H9 (cell line): ENCODE data around the gene CARD6. TPM values are rescaled to one million over a fixed set of nuclear protein-coding genes. Genes with fewer than 3 reads are reported as not detected.

ENCODE experiments used
- DNase-seq: peaks from one replicate; pipeline ENCODE4 v3.0.0-alpha.2; 2017
- H2AFZ ChIP-seq: one replicate; pipeline ENCODE4 v1.6.1; 2013; ENCODE audit warnings: mild to moderate bottlenecking, low read length, control low read depth, moderate library complexity
- H2AK5ac ChIP-seq: 2 replicates; pipeline ENCODE4 v1.6.1; 2013; ENCODE audit warnings: low read length, control low read depth, mixed read lengths; ENCODE audit not compliant: insufficient read length
- H2BK120ac ChIP-seq: one replicate; pipeline ENCODE4 v1.6.1; 2013; ENCODE audit warnings: low read depth, mild to moderate bottlenecking, low read length, control low read depth, inconsistent platforms; ENCODE audit not compliant: poor library complexity, severe bottlenecking
- H2BK12ac ChIP-seq: 2 replicates; pipeline ENCODE4 v1.6.1; 2013; ENCODE audit warnings: low read length, control low read depth, mixed read lengths, low read depth; ENCODE audit not compliant: insufficient read length
- H2BK15ac ChIP-seq: 2 replicates; pipeline ENCODE4 v1.6.1; 2013; ENCODE audit warnings: low read depth, low read length, control low read depth
- H2BK20ac ChIP-seq: one replicate; pipeline ENCODE4 v1.6.1; 2013; ENCODE audit warnings: low read depth, mild to moderate bottlenecking, low read length, control low read depth, inconsistent platforms; ENCODE audit not compliant: poor library complexity, severe bottlenecking
- H2BK5ac ChIP-seq: 2 replicates; pipeline ENCODE4 v1.6.1; 2013; ENCODE audit warnings: low read length, control low read depth, mixed read lengths; ENCODE audit not compliant: insufficient read length
- H3K14ac ChIP-seq: 2 replicates; pipeline ENCODE4 v1.6.1; 2013; ENCODE audit warnings: low read length, control low read depth; ENCODE audit not compliant: insufficient read depth
- H3K18ac ChIP-seq: 2 replicates; pipeline ENCODE4 v1.6.1; 2013; ENCODE audit warnings: low read depth, mild to moderate bottlenecking, mixed read lengths, low read length, control low read depth; ENCODE audit not compliant: insufficient read length
- H3K23ac ChIP-seq: 2 replicates; pipeline ENCODE4 v1.6.1; 2013; ENCODE audit warnings: low read length, control low read depth, mixed read lengths, low read depth; ENCODE audit not compliant: insufficient read length
- H3K23me2 ChIP-seq: 2 replicates; pipeline ENCODE4 v1.6.1; 2013; ENCODE audit warnings: low read depth, mild to moderate bottlenecking, mixed read lengths, low read length, control low read depth; ENCODE audit not compliant: insufficient read length, poor library complexity, severe bottlenecking
- H3K27ac ChIP-seq: 2 replicates; pipeline ENCODE4 v1.5.1; 2013; ENCODE audit warnings: low read length, control low read depth, mixed read lengths, low read depth; ENCODE audit not compliant: insufficient read length
- H3K27me3 ChIP-seq: 2 replicates; pipeline ENCODE4 v1.6.1; 2013; ENCODE audit warnings: low read length, control low read depth, inconsistent platforms; ENCODE audit not compliant: insufficient read depth
- H3K4ac ChIP-seq: 2 replicates; pipeline ENCODE4 v1.6.1; 2013; ENCODE audit warnings: low read depth, mild to moderate bottlenecking, control low read depth, inconsistent platforms, low read length, moderate library complexity
- H3K4me1 ChIP-seq: 2 replicates; pipeline ENCODE4 v1.6.1; 2013; ENCODE audit warnings: low read length, control low read depth, inconsistent platforms; ENCODE audit not compliant: insufficient read depth
- H3K4me2 ChIP-seq: 2 replicates; pipeline ENCODE4 v1.6.1; 2013; ENCODE audit warnings: low read length, control low read depth, mixed read lengths; ENCODE audit not compliant: insufficient read length, insufficient read depth
- H3K56ac ChIP-seq: 2 replicates; pipeline ENCODE4 v1.6.1; 2013; ENCODE audit warnings: low read depth, mild to moderate bottlenecking, mixed read lengths, low read length, control low read depth; ENCODE audit not compliant: insufficient read length
- H3K79me1 ChIP-seq: 2 replicates; pipeline ENCODE4 v1.6.1; 2013; ENCODE audit warnings: low read depth, mild to moderate bottlenecking, moderate library complexity, low read length, control low read depth, inconsistent platforms; ENCODE audit not compliant: insufficient read depth, poor library complexity, severe bottlenecking
- H3K79me2 ChIP-seq: 2 replicates; pipeline ENCODE4 v1.6.1; 2013; ENCODE audit warnings: low read length, control low read depth, inconsistent platforms; ENCODE audit not compliant: insufficient read depth
- H3K9ac ChIP-seq: 2 replicates; pipeline ENCODE4 v1.6.1; 2013; ENCODE audit warnings: low read length, control low read depth, mixed read lengths; ENCODE audit not compliant: insufficient read length; ENCODE audit errors: extremely low read depth
- H3K9me3 ChIP-seq: one replicate; pipeline ENCODE4 v1.6.1; 2013; ENCODE audit warnings: low read depth, low read length, inconsistent platforms; ENCODE audit not compliant: control insufficient read depth
- H3T11ph ChIP-seq: one replicate; pipeline ENCODE4 v1.6.1; 2013; ENCODE audit warnings: mild to moderate bottlenecking, low read length, control low read depth, inconsistent platforms
- H4K20me1 ChIP-seq: one replicate; pipeline ENCODE4 v1.6.1; 2013; ENCODE audit not compliant: control insufficient read depth, insufficient read length, insufficient read depth
- H4K5ac ChIP-seq: 2 replicates; pipeline ENCODE4 v1.6.1; 2013; ENCODE audit warnings: low read depth, mild to moderate bottlenecking, mixed read lengths, low read length, control low read depth; ENCODE audit not compliant: insufficient read length
- H4K8ac ChIP-seq: replicated peaks from 2 replicates; pipeline ENCODE4 v1.6.1; 2013; ENCODE audit warnings: low read length, control low read depth, mixed read lengths, low read depth; ENCODE audit not compliant: insufficient read length
- H4K91ac ChIP-seq: 2 replicates; pipeline ENCODE4 v1.6.1; 2013; ENCODE audit warnings: low read depth, mild to moderate bottlenecking, moderate library complexity, mixed read lengths, low read length, control low read depth; ENCODE audit not compliant: insufficient read length
- H3K27ac Mint-ChIP-seq, 3 experiments: 2 replicates in 2 of 3; 3 replicates in 1 of 3; pipeline ENCODE4 v1.8.0; 2020 to 2021; ENCODE audit warnings: mixed read lengths in 3 of 3, mild to moderate bottlenecking in 1 of 3, moderate library complexity in 1 of 3
- H3K27me3 Mint-ChIP-seq: 2 replicates; pipeline ENCODE4 v1.8.0; 2021; ENCODE audit warnings: low read depth, mild to moderate bottlenecking, moderate library complexity, mixed read lengths
- H3K36me3 Mint-ChIP-seq, 3 experiments: 2 replicates in 2 of 3; 3 replicates in 1 of 3; pipeline ENCODE4 v1.8.0; 2020 to 2021; ENCODE audit warnings: low read depth in 3 of 3, mixed read lengths in 3 of 3; ENCODE audit not compliant: insufficient read depth in 1 of 3
- H3K4me1 Mint-ChIP-seq, 2 experiments: 2 replicates each; pipeline ENCODE4 v1.8.0; 2020; ENCODE audit warnings: mixed read lengths in 2 of 2
- H3K4me3 Mint-ChIP-seq, 2 experiments: 2 replicates in 1 of 2; 3 replicates in 1 of 2; pipeline ENCODE4 v1.8.0; 2020 to 2021; ENCODE audit warnings: mild to moderate bottlenecking in 2 of 2, mixed read lengths in 2 of 2, moderate library complexity in 1 of 2
- H3K9me3 Mint-ChIP-seq, 2 experiments: 2 replicates in 1 of 2; 3 replicates in 1 of 2; pipeline ENCODE4 v1.8.0; 2020; ENCODE audit warnings: mild to moderate bottlenecking in 2 of 2, mixed read lengths in 2 of 2, moderate library complexity in 1 of 2
- WGBS: extraction: QIAGEN DNeasy Blood & Tissue Kit; methylation state at CpG from one replicate; pipeline ENCODE4 v1.1.7; 2013; ENCODE audit warnings: missing lambda C conversion rate, low lambda C conversion rate, mixed read lengths; ENCODE audit not compliant: insufficient read length; ENCODE audit errors: extremely low coverage; 5-methylcytosine and 5-hydroxymethylcytosine counted together
- total RNA-seq: library from RNA; stranded (reverse); gene quantifications from 2 replicates; pipeline ENCODE4 v1.2.1, GENCODE V29; 2021
- TF ChIP-seq, protein P1 (sequence below): fragments of 200-600 bp; sonication (generic); conservative IDR thresholded peaks from 3 replicates; pipeline ENCODE4 v1.8.0; 2021; ENCODE audit warnings: antibody characterized with exemption, mild to moderate bottlenecking

The CARD6 gene
- total RNA-seq, 1 experiment from 2014 or later, result 0.35 TPM

DNA sequence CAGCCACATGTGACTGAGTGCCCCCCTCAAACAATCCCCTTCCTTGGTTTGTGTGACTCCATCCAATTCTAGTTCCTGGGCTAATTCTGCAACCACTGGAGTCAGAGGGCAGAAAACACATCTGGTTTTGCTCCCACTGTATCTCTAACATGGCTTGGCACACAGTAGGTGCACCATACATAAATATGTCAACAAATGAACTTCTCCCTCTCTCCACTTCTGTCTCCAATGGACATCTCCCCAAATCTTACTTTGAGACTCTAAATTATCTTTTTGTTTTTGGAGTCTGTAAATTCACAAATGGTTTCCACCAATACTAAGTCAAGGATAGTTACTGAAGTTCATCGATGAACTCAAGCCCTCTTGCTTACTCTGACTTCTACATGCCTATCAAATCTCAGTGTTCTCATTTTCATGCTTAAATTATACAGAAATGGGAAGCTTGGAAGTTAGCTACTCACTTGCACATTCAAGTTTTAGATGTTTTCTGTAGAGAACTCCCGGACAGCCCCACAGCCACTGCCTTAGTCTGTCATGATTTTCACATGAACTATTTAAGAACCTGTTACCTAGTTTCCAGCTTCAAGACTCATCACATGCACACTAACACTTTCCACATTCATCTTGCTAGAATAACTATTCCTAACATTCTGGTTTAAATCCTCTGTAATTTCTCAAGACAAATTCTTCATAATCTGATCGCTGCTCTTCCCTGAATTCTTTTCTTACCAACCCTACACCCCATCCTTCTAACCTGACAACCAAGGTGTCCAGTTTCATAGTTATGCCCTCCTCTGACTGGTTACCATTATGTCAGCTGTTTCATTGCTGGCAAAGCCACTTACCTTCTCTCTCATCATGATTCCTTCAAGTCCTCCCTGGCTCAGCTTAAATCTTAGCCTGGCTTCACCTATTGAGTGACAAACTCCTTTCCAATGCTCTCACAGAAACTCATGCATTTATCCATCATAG, 12.2 kb upstream of the CARD6 start:
- Histone ChIP-seq H4K5ac (no peak overlapping the region), H3T11ph (no peak overlapping the region), H4K8ac (no peak overlapping the region), H2BK12ac (no peak overlapping the region), H3K23ac (no peak overlapping the region), H2BK15ac (no peak overlapping the region), H3K79me1 (no peaks in the 10 kb centered on the region), H3K27ac (no peak overlapping the region), H2BK20ac (no peak overlapping the region), H3K9me3 (no peaks in the 10 kb centered on the region), H3K14ac (no peak overlapping the region), H2BK5ac (no peak overlapping the region), H3K27me3 (no peaks in the 10 kb centered on the region), H3K4me2 (no peak overlapping the region), H3K9ac (no peak overlapping the region), H3K79me2 (peaks cover 4% of the 10 kb centered on the region; the same call in 1 of the 2 replicates), H2AK5ac (no peak overlapping the region), H2BK120ac (no peak overlapping the region), H3K4me1 (no peaks in the 10 kb centered on the region), H3K4ac (no peak overlapping the region), H2AFZ (no peak overlapping the region), H3K56ac (no peak overlapping the region), H3K23me2 (peaks cover 7% of the 10 kb centered on the region), H4K20me1 (no peaks in the 10 kb centered on the region), H3K18ac (no peak overlapping the region), H4K91ac (no peak overlapping the region)
- Mint-ChIP-seq H3K27ac (peak overlapping the region in 2 of 3 experiments; percentile 17 to 90; a peak in 6 of 7 replicates), H3K9me3 (no peaks in the 10 kb centered on the region), H3K4me3 (peak overlapping the region in 1 of 2 experiments; percentile 22; a peak in 4 of 5 replicates), H3K36me3 (peaks cover 72 to 80% (median 77%) of the 10 kb centered on the region in 3 experiments), H3K4me1 (peaks cover 31 to 53% of the 10 kb centered on the region in 2 experiments), H3K27me3 (no peaks in the 10 kb centered on the region)
- DNase-seq, result no peak
- TF ChIP-seq, protein P1, sequence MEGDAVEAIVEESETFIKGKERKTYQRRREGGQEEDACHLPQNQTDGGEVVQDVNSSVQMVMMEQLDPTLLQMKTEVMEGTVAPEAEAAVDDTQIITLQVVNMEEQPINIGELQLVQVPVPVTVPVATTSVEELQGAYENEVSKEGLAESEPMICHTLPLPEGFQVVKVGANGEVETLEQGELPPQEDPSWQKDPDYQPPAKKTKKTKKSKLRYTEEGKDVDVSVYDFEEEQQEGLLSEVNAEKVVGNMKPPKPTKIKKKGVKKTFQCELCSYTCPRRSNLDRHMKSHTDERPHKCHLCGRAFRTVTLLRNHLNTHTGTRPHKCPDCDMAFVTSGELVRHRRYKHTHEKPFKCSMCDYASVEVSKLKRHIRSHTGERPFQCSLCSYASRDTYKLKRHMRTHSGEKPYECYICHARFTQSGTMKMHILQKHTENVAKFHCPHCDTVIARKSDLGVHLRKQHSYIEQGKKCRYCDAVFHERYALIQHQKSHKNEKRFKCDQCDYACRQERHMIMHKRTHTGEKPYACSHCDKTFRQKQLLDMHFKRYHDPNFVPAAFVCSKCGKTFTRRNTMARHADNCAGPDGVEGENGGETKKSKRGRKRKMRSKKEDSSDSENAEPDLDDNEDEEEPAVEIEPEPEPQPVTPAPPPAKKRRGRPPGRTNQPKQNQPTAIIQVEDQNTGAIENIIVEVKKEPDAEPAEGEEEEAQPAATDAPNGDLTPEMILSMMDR, result no peak
- no CpG with 5 or more reads among the region's 3 CpGs for WGBS
